ENCODE measurements around the gene NOTO.

The NOTO gene

DNA sequence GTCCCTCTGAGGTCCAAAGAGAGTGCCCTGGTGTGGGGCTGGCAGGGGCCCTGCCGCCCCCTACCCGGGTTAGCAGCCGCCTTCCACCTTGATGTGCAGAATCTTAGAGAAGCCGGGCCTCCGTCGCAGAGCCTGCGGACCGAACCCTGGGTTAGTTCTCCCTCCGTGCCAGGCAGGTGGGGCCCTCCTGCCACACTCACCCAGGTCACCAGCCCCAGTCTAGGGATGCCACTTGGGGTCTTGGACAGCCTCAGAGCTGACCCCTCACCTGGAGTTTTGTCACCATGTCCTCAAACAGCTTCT, 56.5 kb downstream of the NOTO start:
- DNase-seq = no peak

DNA sequence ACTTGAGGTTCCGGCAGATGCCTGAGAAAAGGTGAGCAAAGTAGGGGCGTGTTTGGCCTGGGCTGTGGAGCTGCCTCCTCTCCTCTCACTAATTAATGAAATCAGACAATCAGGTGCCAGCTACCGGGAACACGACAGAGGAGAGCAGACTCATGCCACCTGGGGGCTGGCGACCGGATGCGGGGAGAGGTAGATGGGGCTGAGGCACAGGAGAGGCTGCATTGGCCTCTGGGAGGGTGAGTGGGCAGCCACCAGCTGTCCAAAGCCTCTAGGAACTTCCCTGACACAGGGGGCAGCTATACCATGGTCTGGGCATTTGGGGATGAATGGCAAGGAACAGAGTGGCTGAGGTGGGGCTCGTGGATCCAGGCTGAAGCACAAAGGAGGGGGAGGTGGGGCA, 56.9 kb downstream of the NOTO start:
- DNase-seq = no peak

DNA sequence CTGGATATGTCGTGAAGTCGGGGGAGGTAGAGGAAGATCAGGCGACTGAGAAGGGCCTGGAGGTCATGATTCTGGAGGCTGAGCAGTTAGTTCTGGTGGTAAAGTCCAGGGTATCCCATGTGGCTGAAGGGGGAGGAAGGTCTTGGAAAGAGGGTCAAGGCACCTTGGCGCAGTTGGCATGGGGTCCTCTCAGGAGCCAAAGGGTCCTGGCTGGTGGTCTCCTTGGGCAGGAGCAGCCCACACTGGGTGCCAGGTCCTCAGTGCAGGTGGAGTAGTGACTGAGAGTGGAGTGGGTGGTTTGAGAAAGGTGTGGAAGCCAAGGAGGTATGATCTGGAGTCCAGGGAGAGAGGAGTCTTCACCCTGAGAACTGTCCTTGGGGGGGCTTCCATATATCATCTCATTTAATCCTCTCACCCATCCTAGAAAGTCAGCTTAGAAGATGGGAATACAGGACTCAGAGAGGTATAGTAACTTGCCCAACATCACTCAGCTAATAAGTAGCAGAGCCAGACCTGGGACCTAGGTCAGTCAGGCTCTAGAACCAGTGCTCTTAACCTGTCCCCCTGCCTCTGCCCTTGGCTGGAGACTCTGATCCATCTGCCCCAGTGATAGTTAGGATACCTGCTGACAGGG, 57.4 kb downstream of the NOTO start:
- no peak for DNase-seq

DNA sequence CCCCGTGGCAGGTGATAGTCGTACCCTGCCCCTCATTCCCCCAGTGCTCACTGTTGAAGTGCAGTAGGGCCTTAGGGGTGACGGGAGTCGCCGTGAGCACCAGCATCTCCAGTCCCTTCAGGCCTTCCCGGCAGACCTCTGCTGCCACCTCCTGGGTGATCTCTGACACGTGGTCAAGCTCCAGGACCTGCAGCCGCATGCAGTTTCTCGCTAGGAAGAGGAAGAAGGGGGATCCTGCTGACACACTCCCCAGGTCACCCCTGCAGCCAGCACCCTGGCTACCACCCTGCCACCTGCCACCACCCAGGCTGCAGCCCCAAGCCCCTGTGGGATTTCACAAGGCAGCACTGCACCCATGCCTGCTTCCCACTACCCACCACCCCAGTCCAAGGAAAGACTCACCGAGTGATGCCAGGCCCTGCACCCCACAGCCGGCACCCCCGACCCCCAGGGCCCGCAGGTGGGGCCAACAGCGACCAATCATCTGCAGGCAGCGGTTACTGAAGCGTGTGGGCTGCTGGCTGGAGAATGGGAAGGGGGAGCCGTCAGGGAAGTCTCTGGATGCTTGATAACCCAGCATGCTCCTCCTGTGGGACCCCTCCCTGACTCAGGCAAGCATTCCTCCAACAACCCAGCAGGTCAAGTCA, 58.1 kb downstream of the NOTO start:
- no peak for DNase-seq
